Activated CD8-positive, alpha-beta T cell treated with anti-CD3 and anti-CD28 coated beads for 36 hours (primary cell): ENCODE data around the gene KCNJ6. TPM values are rescaled to one million over a fixed set of nuclear protein-coding genes. Genes with fewer than 3 reads are reported as not detected.

Experiments
- ATAC-seq: fragments of 200-7000 bp; cut with Tn5 transposase; one replicate; pipeline ENCODE4 v1.10.0; 2021; ENCODE audit warnings: mild to moderate bottlenecking, moderate library complexity
- CTCF ChIA-PET: fragments of 350-600 bp; sonication (Branson Sonifier 250); formaldehyde crosslinking; loops from one replicate; lab custom pipeline; 2021; ENCODE audit warnings: antibody characterized with exemption; lab: Charles Lee
- POLR2A ChIA-PET: fragments of 350-600 bp; sonication (Branson Sonifier 250); formaldehyde crosslinking; loops from one replicate; lab custom pipeline; 2021; ENCODE audit warnings: antibody characterized with exemption; lab: Charles Lee
- DNase-seq: peaks from one replicate; pipeline ENCODE4 v3.0.0-alpha.2; 2020
- H3K27ac Mint-ChIP-seq: one replicate; pipeline ENCODE4 v1.8.0; 2021; ENCODE audit warnings: mild to moderate bottlenecking, mixed read lengths
- H3K27me3 Mint-ChIP-seq: one replicate; pipeline ENCODE4 v1.8.0; 2021; ENCODE audit warnings: mixed read lengths
- H3K36me3 Mint-ChIP-seq: one replicate; pipeline ENCODE4 v1.8.0; 2021; ENCODE audit warnings: low read depth, mixed read lengths
- H3K4me1 Mint-ChIP-seq: one replicate; pipeline ENCODE4 v1.8.0; 2021; ENCODE audit warnings: low read depth, mixed read lengths
- H3K4me3 Mint-ChIP-seq: one replicate; pipeline ENCODE4 v1.8.0; 2021; ENCODE audit warnings: mild to moderate bottlenecking, moderate library complexity, mixed read lengths
- H3K9me3 Mint-ChIP-seq: one replicate; pipeline ENCODE4 v1.8.0; 2021; ENCODE audit warnings: mixed read lengths
- CTCF ChIP-seq: fragments of 200-600 bp; IDR thresholded peaks from one replicate; pipeline ENCODE4 v1.8.0; 2022; ENCODE audit warnings: antibody characterized with exemption, mild to moderate bottlenecking
- intact Hi-C: fragments of 100-400 bp; cut with micrococcal nuclease; formaldehyde crosslinking; loops from one replicate; pipeline ENCODE4 v1.10.0; 2022
- total RNA-seq, 2 experiments: library from RNA; stranded (reverse); gene quantifications; one replicate each; pipeline ENCODE4 v1.2.3, GENCODE V29; 2021

The KCNJ6 gene
- total RNA-seq, 2 experiments from 2014 or later: not detected

- Mint-ChIP-seq H3K9me3 (no peaks in the 10 kb centered on the region), H3K27ac (no peak overlapping the region), H3K4me3 (no peak overlapping the region), H3K36me3 (no peaks in the 10 kb centered on the region), H3K27me3 (peaks cover 26% of the 10 kb centered on the region), H3K4me1 (no peaks in the 10 kb centered on the region)
- intact Hi-C loops: no loop called here
- DNase-seq (no peak), ATAC-seq (no peak)
- ChIA-PET CTCF (no interaction called here), POLR2A (no interaction called here)
- TF ChIP-seq CTCF: no peak
These were observed 6.3 kb downstream of the KCNJ6 start for GRCh38 chr21:37909936-37910335.

GRCh38 chr21:37908691-37909090, 7.6 kb downstream of the KCNJ6 start:
- CTCF ChIA-PET: no interaction called here
- DNase-seq (no peak), ATAC-seq (no peak)
- TF ChIP-seq CTCF: no peak
- no peaks in the 10 kb centered on the region for H3K36me3 Mint-ChIP-seq
- H3K9me3 Mint-ChIP-seq: no peaks in the 10 kb centered on the region
- intact Hi-C loops: no loop called here
- no peaks in the 10 kb centered on the region for H3K4me1 Mint-ChIP-seq
- H3K27me3 Mint-ChIP-seq: peaks cover 19% of the 10 kb centered on the region
- no peak overlapping the region for H3K4me3 Mint-ChIP-seq
- POLR2A ChIA-PET: no interaction called here
- no peak overlapping the region for H3K27ac Mint-ChIP-seq

DNA sequence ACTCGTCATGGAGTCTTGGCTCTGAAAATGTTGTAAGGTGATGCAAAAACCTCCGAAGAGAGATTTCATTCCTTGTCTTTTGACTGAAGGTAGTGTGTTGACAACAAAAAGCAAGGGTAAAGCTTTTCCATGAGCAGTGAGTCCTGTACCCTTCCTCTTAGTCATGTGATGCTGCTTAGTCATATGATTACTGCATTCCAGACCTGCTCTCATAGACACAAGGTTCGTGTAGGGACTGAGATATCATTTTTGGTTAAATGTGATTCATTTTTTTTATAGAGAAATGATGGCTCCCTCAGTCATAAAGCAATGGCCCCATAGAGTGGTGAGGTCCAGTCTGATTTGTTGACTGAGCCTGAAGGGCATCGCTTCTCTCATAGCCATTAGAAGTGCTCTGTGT, 9.2 kb downstream of the KCNJ6 start:
- Mint-ChIP-seq H3K9me3 (no peaks in the 10 kb centered on the region), H3K36me3 (no peaks in the 10 kb centered on the region), H3K4me1 (no peaks in the 10 kb centered on the region), H3K27me3 (peaks cover 14% of the 10 kb centered on the region), H3K4me3 (no peak overlapping the region), H3K27ac (no peak overlapping the region)
- CTCF ChIA-PET: no interaction called here
- no peak for TF ChIP-seq CTCF
- ATAC-seq (no peak), DNase-seq (no peak)
- intact Hi-C loops: no loop called here
- POLR2A ChIA-PET: no interaction called here

- intact Hi-C loops: no loop called here
- H3K4me1 Mint-ChIP-seq: no peaks in the 10 kb centered on the region
- ATAC-seq (no peak), DNase-seq (no peak)
- POLR2A ChIA-PET: no interaction called here
- no peaks in the 10 kb centered on the region for H3K36me3 Mint-ChIP-seq
- no peak overlapping the region for H3K27ac Mint-ChIP-seq
- TF ChIP-seq CTCF: no peak
- CTCF ChIA-PET: no interaction called here
- H3K27me3 Mint-ChIP-seq: peaks cover 14% of the 10 kb centered on the region
- H3K9me3 Mint-ChIP-seq: no peaks in the 10 kb centered on the region
- no peak overlapping the region for H3K4me3 Mint-ChIP-seq
These were observed 11.0 kb downstream of the KCNJ6 start for GRCh38 chr21:37905291-37905690.

DNA sequence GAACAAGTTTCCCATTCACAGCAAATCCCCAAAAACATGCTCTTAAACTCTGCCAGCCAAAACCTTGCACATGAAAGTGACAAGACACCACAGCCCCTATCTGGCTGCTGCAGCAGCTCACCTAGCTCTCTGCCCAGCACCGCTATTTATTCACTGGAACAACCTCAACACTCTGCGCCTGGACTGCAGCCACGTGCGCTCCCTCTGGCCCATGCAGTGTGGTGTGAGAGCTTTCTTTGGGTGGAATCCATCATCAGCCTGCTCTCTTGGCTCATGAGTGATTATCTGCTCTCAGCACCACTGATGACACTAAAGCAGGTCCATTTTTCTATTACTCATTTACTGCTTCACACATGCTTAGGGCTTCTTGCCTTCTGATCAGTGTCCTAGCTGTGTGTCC, 11.4 kb downstream of the KCNJ6 start:
- H3K27me3 Mint-ChIP-seq: peaks cover 12% of the 10 kb centered on the region
- TF ChIP-seq CTCF: no peak
- H3K4me3 Mint-ChIP-seq: no peak overlapping the region
- H3K4me1 Mint-ChIP-seq: no peaks in the 10 kb centered on the region
- ChIA-PET POLR2A (no interaction called here), CTCF (no interaction called here)
- DNase-seq: no peak
- H3K36me3 Mint-ChIP-seq: no peaks in the 10 kb centered on the region
- H3K9me3 Mint-ChIP-seq: no peaks in the 10 kb centered on the region
- ATAC-seq: no peak
- intact Hi-C loops: no loop called here
- no peak overlapping the region for H3K27ac Mint-ChIP-seq
